ENCODE measurements around the gene NPHP4.

DNA sequence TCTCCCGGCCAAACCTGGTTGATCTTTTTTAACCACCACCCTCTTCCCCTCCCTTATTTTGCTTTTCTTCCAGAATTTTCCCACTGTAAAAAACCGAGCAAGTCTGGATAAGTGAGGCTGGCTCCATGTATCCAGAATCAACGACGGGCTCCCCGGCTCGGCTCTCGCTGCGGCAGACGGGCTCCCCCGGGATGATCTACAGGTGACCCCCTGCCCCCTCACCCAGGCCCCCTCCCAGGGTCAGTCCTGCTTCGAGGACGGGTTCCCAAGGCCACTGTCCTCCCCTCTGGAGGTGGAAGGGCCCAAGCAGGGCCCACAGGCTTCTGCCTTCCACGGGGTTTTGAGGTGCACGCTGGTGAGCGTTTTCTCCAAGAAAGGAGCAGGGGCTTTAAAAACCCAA is 48.2 kb upstream of the NPHP4 start:
- no peak for TF ChIP-seq CTCF (IDR thresholded peaks at IDR 0.05; ENCODE audit: low read length)
- TF ChIP-seq EZH2 (optimal IDR thresholded peaks at IDR 0.05; ENCODE audit: low read depth, low read length) = no peak
- TF ChIP-seq EZH2phosphoT487 (IDR thresholded peaks at IDR 0.05; ENCODE audit: low read length) = no peak

Measured in MM.1S (cell line).